Thymus (tissue), 11 donors: ENCODE data around the gene DHRS12. TPM values are rescaled to one million over a fixed set of nuclear protein-coding genes. Genes with fewer than 3 reads are reported as not detected.
A peak's percentile ranks its signal among the peaks of the same experiment; 100 is the strongest.

Experiments
- DNase-seq, 9 donors: peaks; one replicate each; pipeline ENCODE4 v3.0.0-alpha.2; 2013; ENCODE audit warnings: low spot score in 9 of 9, low read depth in 6 of 9, missing footprints in 1 of 9
- H3K27ac ChIP-seq, 2 donors: one replicate each; pipeline ENCODE4 v1.5.1; 2013; ENCODE audit warnings: control low read depth in 1 of 2, low read depth in 1 of 2, low read length in 1 of 2, mild to moderate bottlenecking in 1 of 2, moderate library complexity in 1 of 2
- H3K27me3 ChIP-seq, 2 donors: one replicate each; pipeline ENCODE4 v1.5.1; 2013; ENCODE audit warnings: low read length in 1 of 2; ENCODE audit not compliant: control insufficient read depth in 2 of 2, insufficient read depth in 1 of 2
- H3K36me3 ChIP-seq, 2 donors: one replicate each; pipeline ENCODE4 v1.5.1; 2013; ENCODE audit warnings: low read length in 1 of 2, mild to moderate bottlenecking in 1 of 2, moderate library complexity in 1 of 2; ENCODE audit not compliant: control insufficient read depth in 2 of 2, insufficient read depth in 2 of 2
- H3K4me1 ChIP-seq, 2 donors: one replicate each; pipeline ENCODE4 v1.5.1; 2013; ENCODE audit warnings: low read length in 2 of 2; ENCODE audit not compliant: control insufficient read depth in 2 of 2, insufficient read depth in 2 of 2
- H3K4me3 ChIP-seq, 2 donors: one replicate each; pipeline ENCODE4 v1.5.1; 2013; ENCODE audit warnings: low read length in 2 of 2, control low read depth in 1 of 2, mild to moderate bottlenecking in 1 of 2
- H3K9me3 ChIP-seq, 2 donors: one replicate each; pipeline ENCODE4 v1.5.1; 2013; ENCODE audit warnings: low read length in 1 of 2, mild to moderate bottlenecking in 1 of 2; ENCODE audit not compliant: control insufficient read depth in 2 of 2, insufficient read depth in 1 of 2
- WGBS: extraction: QIAGEN DNeasy Blood & Tissue Kit; methylation state at CpG from one replicate; pipeline ENCODE4 v1.1.7; 2013; 5-methylcytosine and 5-hydroxymethylcytosine counted together
- polyA plus RNA-seq: library from polyadenylated mRNA; stranded (reverse); fragments of 200-250 nt; gene quantifications from one replicate; pipeline ENCODE4 v1.2.3, GENCODE V29; 2013
- total RNA-seq: library from RNA; stranded (reverse); fragments of 120-200 nt; gene quantifications from one replicate; pipeline ENCODE4 v1.2.4, GENCODE V29; 2013
- donor health status: healthy.

Gene DHRS12
- total and polyA plus RNA-seq, 2 donors, result 7.5 to 14.8 TPM

- Histone ChIP-seq H3K4me3 (no peak overlapping the region), H3K27me3 (no peaks in the 10 kb centered on the region), H3K4me1 (peaks cover 0 to 2% of the 10 kb centered on the region in 2 donors), H3K9me3 (no peaks in the 10 kb centered on the region), H3K27ac (no peak overlapping the region), H3K36me3 (peaks cover 12 to 32% of the 10 kb centered on the region in 2 donors)
- DNase-seq, result no peak
- 99% methylated on average over 2 of the region's 2 CpGs for WGBS
Observed at GRCh38 chr13:51742031-51742430, 61.9 kb downstream of the DHRS12 start.

- Histone ChIP-seq H3K27ac (no peak overlapping the region), H3K27me3 (no peaks in the 10 kb centered on the region), H3K36me3 (peaks cover 8 to 35% of the 10 kb centered on the region in 2 donors), H3K4me3 (no peak overlapping the region), H3K9me3 (no peaks in the 10 kb centered on the region), H3K4me1 (peaks cover 0 to 2% of the 10 kb centered on the region in 2 donors)
- DNase-seq, result no peak
- WGBS, result 96% methylated on average over 5 of the region's 5 CpGs
Observed at GRCh38 chr13:51740698-51741097, 63.3 kb downstream of the DHRS12 start.

- Histone ChIP-seq H3K4me1 (peaks cover 0 to 2% of the 10 kb centered on the region in 2 donors), H3K4me3 (no peak overlapping the region), H3K36me3 (peaks cover 8 to 36% of the 10 kb centered on the region in 2 donors), H3K27me3 (no peaks in the 10 kb centered on the region), H3K27ac (no peak overlapping the region), H3K9me3 (no peaks in the 10 kb centered on the region)
- DNase-seq, result no peak
- WGBS, result 89% methylated on average over 6 of the region's 6 CpGs
Observed at GRCh38 chr13:51739027-51739764, 64.8 kb downstream of the DHRS12 start.

- no peak overlapping the region for H3K27ac ChIP-seq
- DNase-seq, result no peak
- H3K4me3 ChIP-seq, result no peak overlapping the region
- H3K4me1 ChIP-seq, result peaks cover 0 to 2% of the 10 kb centered on the region in 2 donors
- no peaks in the 10 kb centered on the region for H3K27me3 ChIP-seq
- WGBS, result 96% methylated on average over 2 of the region's 2 CpGs
- H3K36me3 ChIP-seq, result peaks cover 11 to 36% of the 10 kb centered on the region in 2 donors
- no peaks in the 10 kb centered on the region for H3K9me3 ChIP-seq
Observed at GRCh38 chr13:51738226-51738905, 65.6 kb downstream of the DHRS12 start.

- peaks cover 13 to 31% of the 10 kb centered on the region in 2 donors for H3K36me3 ChIP-seq
- no peaks in the 10 kb centered on the region for H3K27me3 ChIP-seq
- peak in 2 of 9 donors; percentile 6 to 16 for DNase-seq
- no peak overlapping the region for H3K4me3 ChIP-seq
- no peaks in the 10 kb centered on the region for H3K9me3 ChIP-seq
- WGBS, result 32% methylated on average over 3 of the region's 3 CpGs
- peaks cover 0 to 2% of the 10 kb centered on the region in 2 donors for H3K4me1 ChIP-seq
- no peak overlapping the region for H3K27ac ChIP-seq
Observed at GRCh38 chr13:51737609-51738008, 66.4 kb downstream of the DHRS12 start.

- no peaks in the 10 kb centered on the region for H3K27me3 ChIP-seq
- no peak overlapping the region for H3K4me3 ChIP-seq
- no peak for DNase-seq
- H3K9me3 ChIP-seq, result no peaks in the 10 kb centered on the region
- H3K4me1 ChIP-seq, result peaks cover 0 to 2% of the 10 kb centered on the region in 2 donors
- H3K27ac ChIP-seq, result no peak overlapping the region
- WGBS, result 91% methylated on average over 2 of the region's 2 CpGs
- peaks cover 8 to 21% of the 10 kb centered on the region in 2 donors for H3K36me3 ChIP-seq
Observed at GRCh38 chr13:51734786-51735185, 69.2 kb downstream of the DHRS12 start.

GRCh38 chr13:51733374-51734298 lies 70.3 kb downstream of the DHRS12 start:
- 97% methylated on average over 3 of the region's 3 CpGs for WGBS
- Histone ChIP-seq H3K27me3 (no peaks in the 10 kb centered on the region), H3K4me3 (no peak overlapping the region), H3K4me1 (peaks cover 0 to 2% of the 10 kb centered on the region in 2 donors), H3K36me3 (peaks cover 5 to 13% of the 10 kb centered on the region in 2 donors), H3K27ac (no peak overlapping the region), H3K9me3 (no peaks in the 10 kb centered on the region)
- DNase-seq, result no peak

GRCh38 chr13:51731759-51732158 lies 72.2 kb downstream of the DHRS12 start:
- no peaks in the 10 kb centered on the region for H3K4me1 ChIP-seq
- DNase-seq, result no peak
- peaks cover 13% of the 10 kb centered on the region in 2 donors for H3K36me3 ChIP-seq
- no peaks in the 10 kb centered on the region for H3K9me3 ChIP-seq
- H3K27ac ChIP-seq, result no peak overlapping the region
- WGBS, result 94% methylated on average over 4 of the region's 4 CpGs
- no peaks in the 10 kb centered on the region for H3K27me3 ChIP-seq
- no peak overlapping the region for H3K4me3 ChIP-seq
